GM12878 (cell line): ENCODE measurements around the gene ARFGAP2. TPM values are rescaled to one million over a fixed set of nuclear protein-coding genes. Genes with fewer than 3 reads are reported as not detected.

Source experiments
- ATAC-seq: fragments of 200-7000 bp; cut with Tn5 transposase; 3 replicates; pipeline ENCODE4 v1.9.1; 2020; ENCODE audit warnings: mild to moderate bottlenecking, moderate library complexity
- BruUV-seq: library from RNA; stranded (reverse); fragments of 400-500 nt; replicated peaks from 2 replicates; lab custom pipeline; 2021; lab: Mats Ljungman, UMichigan
- CTCF ChIA-PET: fragments of 300-600 bp; sonication (Branson Sonifier 250); formaldehyde crosslinking; extraction: SDS; loops from one replicate; lab custom pipeline; 2021; ENCODE audit warnings: inconsistent platforms; lab: Yijun Ruan, JAX
- POLR2A ChIA-PET: fragments of 350-600 bp; formaldehyde crosslinking; extraction: SDS; loops from one replicate; lab custom pipeline; 2021; ENCODE audit warnings: inconsistent platforms; lab: Charles Lee
- RAD21 ChIA-PET: fragments of 300-600 bp; sonication (Branson Sonifier 250); formaldehyde crosslinking; loops from one replicate; lab custom pipeline; 2023; ENCODE audit warnings: antibody characterized with exemption; ENCODE audit not compliant: unreplicated experiment; lab: Charles Lee
- SMC1A ChIA-PET: fragments of 300-600 bp; sonication (Branson Sonifier 250); formaldehyde crosslinking; loops from one replicate; lab custom pipeline; 2023; ENCODE audit not compliant: unreplicated experiment, uncharacterized antibody; lab: Charles Lee
- DNase-seq: peaks from one replicate; pipeline ENCODE4 v3.0.0-alpha.2; 2011; ENCODE audit warnings: low read depth, low spot score
- FAIRE-seq: peaks from 3 replicates; lab custom pipeline; 2011; peaks lifted over from hg19 to GRCh38; lab: Jason Lieb, UNC
- H2AFZ ChIP-seq: 2 replicates; pipeline ENCODE4 v1.6.0; 2011; ENCODE audit warnings: low read depth, low read length, control low read depth; ENCODE audit not compliant: control insufficient read depth
- H3K27ac ChIP-seq: 2 replicates; pipeline ENCODE4 v1.5.1; 2011; ENCODE audit warnings: control low read depth; ENCODE audit not compliant: control insufficient read depth, insufficient read depth
- H3K27me3 ChIP-seq, 2 experiments: replicated peaks in 1 of 2; 2 replicates each; pipeline versions ENCODE4 v1.6.0 to v1.6.1; 2011; ENCODE audit warnings: low read length in 1 of 2; ENCODE audit not compliant: control insufficient read depth in 2 of 2, insufficient read depth in 2 of 2
- H3K36me3 ChIP-seq, 2 experiments: 2 replicates each; pipeline ENCODE4 v1.5.1; 2011; ENCODE audit warnings: low read length in 1 of 2; ENCODE audit not compliant: control insufficient read depth in 2 of 2, insufficient read depth in 2 of 2
- H3K4me1 ChIP-seq: 2 replicates; pipeline ENCODE4 v1.6.1; 2011; ENCODE audit warnings: mild to moderate bottlenecking, low read length, moderate library complexity, mixed read lengths; ENCODE audit not compliant: control insufficient read depth, insufficient read depth
- H3K4me2 ChIP-seq: 2 replicates; pipeline ENCODE4 v1.6.0; 2011; ENCODE audit warnings: control low read depth; ENCODE audit not compliant: control insufficient read depth, insufficient read depth
- H3K4me3 ChIP-seq: fragments of 200-600 bp; sonication (generic); 2 replicates; pipeline ENCODE4 v1.5.1; 2016
- H3K79me2 ChIP-seq: 2 replicates; pipeline ENCODE4 v1.6.0; 2011; ENCODE audit warnings: low read length; ENCODE audit not compliant: control insufficient read depth, insufficient read depth
- H3K9ac ChIP-seq: 2 replicates; pipeline ENCODE4 v1.8.0; 2011; ENCODE audit warnings: low read length, control low read depth, mixed read lengths; ENCODE audit not compliant: control insufficient read depth, insufficient read depth
- H3K9me3 ChIP-seq: replicated peaks from 3 replicates; pipeline ENCODE4 v1.5.1; 2011; ENCODE audit warnings: mild to moderate bottlenecking, low read length; ENCODE audit not compliant: control insufficient read depth, insufficient read depth
- H4K20me1 ChIP-seq: 2 replicates; pipeline ENCODE4 v1.6.0; 2011; ENCODE audit not compliant: control insufficient read depth, insufficient read depth
- ATF7 ChIP-seq: fragments of 450-650 bp; IDR thresholded peaks from 2 replicates; pipeline ENCODE4 v1.6.1; 2016; ENCODE audit warnings: low read depth, mild to moderate bottlenecking
- E4F1 ChIP-seq: fragments of 450-650 bp; IDR thresholded peaks from 2 replicates; pipeline ENCODE4 v1.6.1; 2018; ENCODE audit warnings: borderline replicate concordance, mild to moderate bottlenecking; ENCODE audit not compliant: partially characterized antibody
- FOS ChIP-seq: IDR thresholded peaks from 3 replicates; pipeline ENCODE4 v1.6.1; 2011; ENCODE audit warnings: borderline replicate concordance; ENCODE audit not compliant: insufficient read length; ENCODE audit errors: extremely low read depth
- GATAD2B ChIP-seq: fragments of 450-650 bp; conservative IDR thresholded peaks from 2 replicates; pipeline ENCODE4 v1.6.1; 2017; ENCODE audit warnings: low read depth, mild to moderate bottlenecking, moderate library complexity
- HDAC6 ChIP-seq: fragments of 200-600 bp; sonication (generic); IDR thresholded peaks from one replicate; pipeline ENCODE4 v1.8.0; 2017; ENCODE audit warnings: antibody characterized with exemption; ENCODE audit not compliant: unreplicated experiment
- MEF2A ChIP-seq: IDR thresholded peaks from 2 replicates; pipeline ENCODE4 v1.6.1; 2011; ENCODE audit warnings: low read depth, mild to moderate bottlenecking, low read length, moderate library complexity; ENCODE audit not compliant: insufficient read depth
- MEF2B ChIP-seq: fragments of 450-650 bp; IDR thresholded peaks from 2 replicates; pipeline ENCODE4 v1.6.1; 2018; ENCODE audit warnings: mild to moderate bottlenecking, moderate library complexity; ENCODE audit not compliant: partially characterized antibody, poor library complexity, severe bottlenecking
- NRF1 ChIP-seq: conservative IDR thresholded peaks from 2 replicates; pipeline ENCODE4 v1.6.1; 2011; ENCODE audit warnings: mild to moderate bottlenecking, low read depth, low read length, improper control_type of control experiment
- RFX5 ChIP-seq: IDR thresholded peaks from 2 replicates; pipeline ENCODE4 v1.6.1; 2011; ENCODE audit warnings: low read depth, low read length, improper control_type of control experiment
- SMAD5 ChIP-seq: IDR thresholded peaks from 2 replicates; pipeline ENCODE4 v1.6.1; 2016; ENCODE audit warnings: antibody characterized with exemption, low read depth
- TCF7 ChIP-seq: IDR thresholded peaks from 2 replicates; pipeline ENCODE4 v1.6.1; 2014; ENCODE audit warnings: antibody characterized with exemption, borderline replicate concordance
- YBX1 ChIP-seq: fragments of 450-650 bp; IDR thresholded peaks from 2 replicates; pipeline ENCODE4 v1.6.1; 2016; ENCODE audit warnings: antibody characterized with exemption
- WGBS: methylation state at CpG from one replicate; pipeline ENCODE4 v1.1.6; 2016; ENCODE audit warnings: low lambda C conversion rate; ENCODE audit not compliant: insufficient replicate concordance, insufficient coverage; ENCODE audit errors: missing lambda C conversion rate; 5-methylcytosine and 5-hydroxymethylcytosine counted together
- in situ Hi-C: fragments of 300-500 bp; cut with MboI; formaldehyde crosslinking; loops from 9 replicates; pipeline ENCODE4 v1.14.3; 2018; ENCODE audit warnings: mixed read lengths
- intact Hi-C: fragments of 100-400 bp; cut with micrococcal nuclease; formaldehyde crosslinking; loops from one replicate; pipeline ENCODE4 v1.14.2; 2022; ENCODE audit not compliant: unreplicated experiment
- polyA plus RNA-seq, 11 experiments: library from polyadenylated mRNA; depleted of rRNA in 4 of 11; unstranded in 6 of 11; stranded (reverse) in 5 of 11; fragments of >200 nt; fragmentation: Nextera tagmentation in 4 of 11; fragmentation: Illumina TruSeq in 1 of 11; extraction: Ambion mirVana in 4 of 11; extraction: Trizol in 1 of 11; gene quantifications; 1 replicate in 1 of 11; 2 replicates in 10 of 11; pipeline versions ENCODE4 v1.2.1 to v1.2.3, GENCODE V29; 2011 to 2016; ENCODE audit warnings: inconsistent platforms in 2 of 11, missing spikeins in 2 of 11, low read depth in 1 of 11
- total RNA-seq, 4 experiments: library from RNA; depleted of rRNA in 3 of 4; stranded (reverse); fragments of >200 nt in 3 of 4; fragmentation: Illumina TruSeq in 1 of 4; extraction: Trizol in 1 of 4; gene quantifications; 2 replicates each; pipeline versions ENCODE4 v1.2.1 to v1.2.3, GENCODE V29; 2013 to 2021
- TF ChIP-seq, protein P1 (sequence below): fragments of 450-650 bp; IDR thresholded peaks from 2 replicates; pipeline ENCODE4 v1.6.1; 2016; ENCODE audit warnings: mild to moderate bottlenecking
- TF ChIP-seq, protein P2 (sequence below): fragments of 450-650 bp; IDR thresholded peaks from 2 replicates; pipeline ENCODE4 v1.6.1; 2017; ENCODE audit warnings: borderline replicate concordance

Gene ARFGAP2
- total and polyA plus RNA-seq, 10 of the 15 experiments (the other 5 are each of a cell fraction or from before 2014, with no cell fraction given): 20.9 to 100 (median 75.5) TPM

DNA sequence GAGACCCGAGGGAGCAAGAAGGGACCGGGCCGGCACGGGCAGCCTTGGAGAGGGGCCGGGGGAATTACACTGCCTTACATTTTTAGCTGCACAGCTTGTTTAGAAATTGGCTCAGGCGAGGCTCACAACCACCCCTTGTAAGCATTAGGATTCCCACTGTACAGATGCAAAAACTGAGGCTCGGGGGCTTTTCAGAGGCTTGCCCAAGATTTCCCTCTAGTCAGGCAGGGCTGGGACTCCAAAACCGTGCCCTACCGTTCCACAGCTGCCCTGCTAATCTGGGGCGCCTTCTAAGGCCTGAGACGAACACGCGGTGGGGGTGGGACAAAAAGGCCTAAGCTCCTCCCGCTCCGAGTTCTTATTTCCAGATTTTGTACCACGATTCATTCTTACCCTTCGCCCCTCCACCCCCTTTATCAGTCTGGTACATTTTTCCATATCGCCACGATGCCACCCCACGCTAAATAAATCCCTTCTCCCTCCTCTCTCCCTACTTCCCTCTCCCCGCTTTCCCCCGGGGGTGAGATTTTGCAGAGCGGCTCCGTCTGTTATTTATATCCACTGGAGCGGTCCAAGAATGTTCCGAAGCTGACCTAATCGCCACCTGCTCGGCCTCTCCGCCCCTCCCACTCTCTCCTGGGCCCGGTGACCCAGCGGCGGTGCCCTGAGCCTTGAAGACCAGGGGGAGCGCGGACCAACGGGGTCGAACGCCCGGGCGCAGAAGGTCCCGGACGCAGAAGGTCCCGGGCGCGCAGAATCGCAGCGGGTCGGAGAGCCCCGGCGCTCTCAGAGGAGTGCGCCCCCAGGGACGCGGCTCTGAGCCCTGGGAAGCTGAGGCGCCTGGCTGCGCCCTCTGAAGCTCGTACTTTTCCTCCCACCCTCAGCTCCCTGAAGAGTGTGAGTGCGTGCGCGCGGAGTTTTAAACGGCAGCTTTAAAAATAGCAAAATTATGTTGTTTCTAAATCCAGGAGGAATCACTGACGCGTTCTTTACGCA, 10.3 kb upstream of the ARFGAP2 start:
- RAD21 ChIA-PET: interaction anchor here (0.8 to 1.1 kb wide), 3 partner anchors 27 to 73 kb away, joined by 4 to 5 read pairs (median 5); no protein-coding TSS in a partner anchor
- peak overlapping the region; percentile 56 for H3K4me3 ChIP-seq
- peak; percentile 70 for ATAC-seq
- peaks cover 0 to 13% of the 10 kb centered on the region in 2 experiments; a peak in 3 of 4 replicates for H3K27me3 ChIP-seq
- no peaks in the 10 kb centered on the region for H4K20me1 ChIP-seq
- no peaks in the 10 kb centered on the region for H3K36me3 ChIP-seq
- 4% methylated on average over 63 of the region's 63 CpGs for WGBS
- H3K79me2 ChIP-seq: no peaks in the 10 kb centered on the region
- peak overlapping the region; percentile 94 for H3K4me2 ChIP-seq
- H3K4me1 ChIP-seq: peaks cover 11% of the 10 kb centered on the region
- CTCF ChIA-PET: interaction anchor here (1.1 to 3.1 kb wide), 3 partner anchors 8 to 72 kb away, joined by 4 to 17 read pairs (median 15); no protein-coding TSS in a partner anchor
- TF ChIP-seq E4F1: no peak
- TF ChIP-seq FOS: no peak
- no peak for TF ChIP-seq MEF2A
- no peak for TF ChIP-seq ATF7
- TF ChIP-seq TCF7: no peak
- TF ChIP-seq RFX5: no peak
- no peak for TF ChIP-seq NRF1
- no peak for TF ChIP-seq SMAD5
- TF ChIP-seq, protein P1, sequence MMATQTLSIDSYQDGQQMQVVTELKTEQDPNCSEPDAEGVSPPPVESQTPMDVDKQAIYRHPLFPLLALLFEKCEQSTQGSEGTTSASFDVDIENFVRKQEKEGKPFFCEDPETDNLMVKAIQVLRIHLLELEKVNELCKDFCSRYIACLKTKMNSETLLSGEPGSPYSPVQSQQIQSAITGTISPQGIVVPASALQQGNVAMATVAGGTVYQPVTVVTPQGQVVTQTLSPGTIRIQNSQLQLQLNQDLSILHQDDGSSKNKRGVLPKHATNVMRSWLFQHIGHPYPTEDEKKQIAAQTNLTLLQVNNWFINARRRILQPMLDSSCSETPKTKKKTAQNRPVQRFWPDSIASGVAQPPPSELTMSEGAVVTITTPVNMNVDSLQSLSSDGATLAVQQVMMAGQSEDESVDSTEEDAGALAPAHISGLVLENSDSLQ: no peak
- TF ChIP-seq MEF2B: peak; percentile 82
- TF ChIP-seq, protein P2, sequence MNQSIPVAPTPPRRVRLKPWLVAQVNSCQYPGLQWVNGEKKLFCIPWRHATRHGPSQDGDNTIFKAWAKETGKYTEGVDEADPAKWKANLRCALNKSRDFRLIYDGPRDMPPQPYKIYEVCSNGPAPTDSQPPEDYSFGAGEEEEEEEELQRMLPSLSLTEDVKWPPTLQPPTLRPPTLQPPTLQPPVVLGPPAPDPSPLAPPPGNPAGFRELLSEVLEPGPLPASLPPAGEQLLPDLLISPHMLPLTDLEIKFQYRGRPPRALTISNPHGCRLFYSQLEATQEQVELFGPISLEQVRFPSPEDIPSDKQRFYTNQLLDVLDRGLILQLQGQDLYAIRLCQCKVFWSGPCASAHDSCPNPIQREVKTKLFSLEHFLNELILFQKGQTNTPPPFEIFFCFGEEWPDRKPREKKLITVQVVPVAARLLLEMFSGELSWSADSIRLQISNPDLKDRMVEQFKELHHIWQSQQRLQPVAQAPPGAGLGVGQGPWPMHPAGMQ: no peak
- TF ChIP-seq YBX1: no peak
- TF ChIP-seq HDAC6: peak; percentile 95
- TF ChIP-seq GATAD2B: 0 out of 2 replicates have a peak, but pooled peaks have one; percentile 27
- no TSS peak for BruUV-seq
- H3K27ac ChIP-seq: no peak overlapping the region
- SMC1A ChIA-PET: interaction anchor here (1.0 to 2.0 kb wide), 6 partner anchors 17 to 72 kb away, joined by 3 to 10 read pairs (median 3); no protein-coding TSS in a partner anchor
- H3K9ac ChIP-seq: peak overlapping the region; percentile 22; the same call in 1 of the 2 replicates
- no peaks in the 10 kb centered on the region for H3K9me3 ChIP-seq
- POLR2A ChIA-PET: interaction anchor here (1.1 to 1.3 kb wide), 2 partner anchors 9 to 28 kb away, joined by 3 to 4 read pairs; partner anchors contain the start of gene DDB2
- no peak for DNase-seq
- intact Hi-C loops: no loop called here
- no peak for FAIRE-seq
- in situ Hi-C loops: no loop called here
- H2AFZ ChIP-seq: peak overlapping the region; percentile 56
